GM23248 (cell line): ENCODE data around the gene SH3GLB1.

Experiments
- EZH2 ChIP-seq: fragments of 200-600 bp; sonication (generic); IDR thresholded peaks from 2 replicates; pipeline ENCODE4 v1.6.1; 2018; ENCODE audit warnings: antibody characterized with exemption, mild to moderate bottlenecking; ENCODE audit not compliant: insufficient read depth, poor library complexity, severe bottlenecking
- EZH2phosphoT487 ChIP-seq: fragments of 200-600 bp; sonication (generic); IDR thresholded peaks from 2 replicates; pipeline ENCODE4 v1.6.1; 2018; ENCODE audit warnings: antibody characterized with exemption, moderate library complexity, mild to moderate bottlenecking, low read depth; ENCODE audit not compliant: insufficient read depth

DNA sequence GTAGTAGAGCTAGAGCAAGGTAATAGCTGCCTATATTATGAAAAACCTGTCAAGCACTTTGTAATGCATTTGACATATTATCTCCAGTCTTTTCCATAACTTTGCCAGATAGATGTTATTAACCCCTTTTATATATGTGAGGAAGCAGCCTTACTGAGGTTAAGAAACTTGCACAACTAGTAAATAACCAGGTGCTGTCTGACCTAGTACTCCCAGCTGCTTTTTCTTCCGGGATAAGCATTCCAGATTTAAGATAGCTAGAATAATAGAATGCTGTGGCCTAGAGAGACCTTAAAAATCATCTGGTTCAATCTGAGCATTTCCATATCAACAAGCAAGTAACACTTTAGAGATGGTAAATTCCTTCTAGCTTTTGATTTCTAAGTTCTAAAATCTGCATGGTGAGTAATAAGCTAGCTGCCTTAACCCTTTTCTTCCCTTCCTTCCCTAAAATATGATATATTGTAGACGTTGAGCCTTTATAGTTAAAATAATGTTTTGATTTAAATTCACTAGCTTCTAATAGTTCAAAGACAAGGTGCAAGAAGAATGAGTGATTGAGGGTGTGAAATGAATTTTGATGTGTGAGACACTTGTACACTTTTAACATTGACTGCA lies 1.8 kb downstream of the SH3GLB1 start:
- TF ChIP-seq EZH2, result no peak
- TF ChIP-seq EZH2phosphoT487, result no peak
